Loucy (cell line): ENCODE results near the gene ZNF423.

Experiments
- H2AFZ ChIP-seq: fragments of 200-600 bp; sonication (generic); 2 replicates; pipeline ENCODE4 v1.6.0; 2016; ENCODE audit warnings: antibody characterized with exemption, mild to moderate bottlenecking, low read length, moderate library complexity
- H3F3A ChIP-seq: fragments of 200-600 bp; 2 replicates; pipeline ENCODE4 v1.6.0; 2016; ENCODE audit warnings: antibody characterized with exemption, low read depth, mild to moderate bottlenecking
- H3K27me3 ChIP-seq: fragments of 200-600 bp; sonication (generic); 2 replicates; pipeline ENCODE4 v1.6.1; 2014; ENCODE audit warnings: low read length, mild to moderate bottlenecking; ENCODE audit not compliant: insufficient read depth, poor library complexity, severe bottlenecking
- H3K36me3 ChIP-seq: fragments of 200-600 bp; sonication (generic); 2 replicates; pipeline ENCODE4 v1.6.1; 2016; ENCODE audit warnings: low read length; ENCODE audit not compliant: insufficient read depth
- H3K4me1 ChIP-seq: fragments of 200-600 bp; sonication (generic); 2 replicates; pipeline ENCODE4 v1.5.1; 2014; ENCODE audit warnings: low read length, mild to moderate bottlenecking; ENCODE audit not compliant: insufficient read depth, poor library complexity, severe bottlenecking
- H3K4me2 ChIP-seq: fragments of 200-600 bp; sonication (generic); 2 replicates; pipeline ENCODE4 v1.6.0; 2014; ENCODE audit warnings: antibody characterized with exemption, low read length, low read depth, mild to moderate bottlenecking; ENCODE audit not compliant: poor library complexity, severe bottlenecking
- H3K4me3 ChIP-seq: fragments of 200-600 bp; sonication (generic); 2 replicates; pipeline ENCODE4 v1.5.1; 2014; ENCODE audit warnings: low read length, mild to moderate bottlenecking, mixed read lengths; ENCODE audit not compliant: poor library complexity, severe bottlenecking
- H3K79me2 ChIP-seq: fragments of 200-600 bp; sonication (generic); 2 replicates; pipeline ENCODE4 v1.6.1; 2014; ENCODE audit warnings: low read length; ENCODE audit not compliant: insufficient read depth
- H3K9ac ChIP-seq: fragments of 200-600 bp; sonication (generic); 2 replicates; pipeline ENCODE4 v1.6.0; 2014; ENCODE audit warnings: mild to moderate bottlenecking, low read depth, low read length, moderate library complexity; ENCODE audit not compliant: poor library complexity, severe bottlenecking
- H3K9me2 ChIP-seq: fragments of 200-600 bp; sonication (generic); replicated peaks from 2 replicates; pipeline ENCODE4 v1.6.1; 2016; ENCODE audit warnings: low read depth, low read length, mixed read lengths
- H3K9me3 ChIP-seq: fragments of 200-600 bp; sonication (generic); 2 replicates; pipeline ENCODE4 v1.6.1; 2014; ENCODE audit warnings: mild to moderate bottlenecking, antibody characterized with exemption, low read length, low read depth; ENCODE audit not compliant: insufficient read depth
- H4K20me1 ChIP-seq: fragments of 200-600 bp; sonication (generic); 2 replicates; pipeline ENCODE4 v1.6.0; 2014; ENCODE audit warnings: antibody characterized with exemption, low read length, mild to moderate bottlenecking; ENCODE audit not compliant: insufficient read depth, poor library complexity, severe bottlenecking
- CTCF ChIP-seq: fragments of 200-600 bp; sonication (generic); conservative IDR thresholded peaks from 2 replicates; pipeline ENCODE4 v1.5.1; 2014; ENCODE audit warnings: mild to moderate bottlenecking, antibody characterized with exemption, low read length
- EZH2phosphoT487 ChIP-seq: fragments of 200-600 bp; IDR thresholded peaks from 2 replicates; pipeline ENCODE4 v1.6.1; 2018; ENCODE audit warnings: antibody characterized with exemption, mild to moderate bottlenecking, moderate library complexity, borderline replicate concordance

The ZNF423 gene

GRCh38 chr16:49662569-49662968, 193.3 kb downstream of the ZNF423 start:
- no peaks in the 10 kb centered on the region for H3K9me2 ChIP-seq
- no peak overlapping the region for H3K9ac ChIP-seq
- H2AFZ ChIP-seq = no peak overlapping the region
- no peaks in the 10 kb centered on the region for H3K4me1 ChIP-seq
- H4K20me1 ChIP-seq = no peaks in the 10 kb centered on the region
- no peak overlapping the region for H3K4me2 ChIP-seq
- no peaks in the 10 kb centered on the region for H3K79me2 ChIP-seq
- H3K27me3 ChIP-seq = no peaks in the 10 kb centered on the region
- H3K9me3 ChIP-seq = no peaks in the 10 kb centered on the region
- TF ChIP-seq EZH2phosphoT487 (no peak), CTCF (no peak)
- no peak overlapping the region for H3K4me3 ChIP-seq
- no peaks in the 10 kb centered on the region for H3K36me3 ChIP-seq
- no peaks in the 10 kb centered on the region for H3F3A ChIP-seq

- TF ChIP-seq CTCF (no peak), EZH2phosphoT487 (no peak)
- no peaks in the 10 kb centered on the region for H3K36me3 ChIP-seq
- no peaks in the 10 kb centered on the region for H3K4me1 ChIP-seq
- H3K9me2 ChIP-seq = no peaks in the 10 kb centered on the region
- H3K4me2 ChIP-seq = no peak overlapping the region
- H3K27me3 ChIP-seq = no peaks in the 10 kb centered on the region
- H4K20me1 ChIP-seq = no peaks in the 10 kb centered on the region
- H3K79me2 ChIP-seq = no peaks in the 10 kb centered on the region
- H2AFZ ChIP-seq = no peak overlapping the region
- no peak overlapping the region for H3K9ac ChIP-seq
- H3K4me3 ChIP-seq = no peak overlapping the region
- no peaks in the 10 kb centered on the region for H3K9me3 ChIP-seq
- no peaks in the 10 kb centered on the region for H3F3A ChIP-seq
Observed at GRCh38 chr16:49661465-49662187, 194.3 kb downstream of the ZNF423 start.

- H3K36me3 ChIP-seq = no peaks in the 10 kb centered on the region
- H2AFZ ChIP-seq = no peak overlapping the region
- no peak overlapping the region for H3K9ac ChIP-seq
- no peaks in the 10 kb centered on the region for H4K20me1 ChIP-seq
- TF ChIP-seq EZH2phosphoT487 (no peak), CTCF (no peak)
- no peaks in the 10 kb centered on the region for H3K27me3 ChIP-seq
- H3K4me2 ChIP-seq = no peak overlapping the region
- no peaks in the 10 kb centered on the region for H3K9me2 ChIP-seq
- H3F3A ChIP-seq = no peaks in the 10 kb centered on the region
- no peak overlapping the region for H3K4me3 ChIP-seq
- no peaks in the 10 kb centered on the region for H3K9me3 ChIP-seq
- no peaks in the 10 kb centered on the region for H3K79me2 ChIP-seq
- no peaks in the 10 kb centered on the region for H3K4me1 ChIP-seq
Observed at GRCh38 chr16:49660626-49661025, 195.3 kb downstream of the ZNF423 start.
